ENCODE results near the gene IMMP2L. TPM values are rescaled to one million over a fixed set of nuclear protein-coding genes. Genes with fewer than 3 reads are reported as not detected.
A peak's percentile ranks its signal among the peaks of the same experiment; 100 is the strongest.

IMMP2L gene
- polyA plus RNA-seq, 1 donor (not counting 4 experiments of a cell fraction or from before 2014, with no cell fraction given), result 14.1 TPM

DNA sequence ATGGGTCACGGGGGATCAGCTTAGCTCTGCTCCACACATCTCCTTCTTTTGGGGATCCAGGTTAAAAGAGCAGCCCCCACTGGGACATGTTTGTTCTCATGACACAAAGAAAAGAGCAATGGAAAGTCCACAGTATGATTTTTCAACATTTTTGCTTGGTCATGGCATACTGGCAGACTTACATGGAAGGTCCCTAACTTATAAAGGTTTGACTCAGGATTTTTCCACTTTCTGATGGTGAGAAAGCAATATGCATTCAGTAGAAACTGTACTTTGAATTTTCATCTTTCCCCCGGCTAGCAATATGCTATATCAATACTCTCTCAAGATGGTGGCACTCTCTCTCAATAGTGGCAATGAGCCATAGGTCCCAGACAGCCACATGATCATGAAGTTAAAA lies 699.0 kb downstream of the IMMP2L start:
- FAIRE-seq, result peak; percentile 46
- DNase-seq (ENCODE audit: low read depth, low spot score), result no peak
- H3K9me1 ChIP-seq (ENCODE audit: control insufficient read depth, extremely low read depth, insufficient read depth, low read length), result no peaks in the 10 kb centered on the region
- H3K4me3 ChIP-seq (ENCODE audit: control insufficient read depth in 2 of 3, extremely low read depth in 1 of 3, insufficient read depth in 2 of 3, low read depth in 1 of 3, low read length in 3 of 3), result no peak overlapping the region
- H3K9me3 ChIP-seq (ENCODE audit: control insufficient read depth, low read depth, low read length), result no peaks in the 10 kb centered on the region
- H2AFZ ChIP-seq (ENCODE audit: control insufficient read depth, low read length), result no peak overlapping the region
- H3K4me1 ChIP-seq (ENCODE audit: control insufficient read depth, extremely low read depth, insufficient read depth, low read length), result no peaks in the 10 kb centered on the region
- TF ChIP-seq, protein P1, sequence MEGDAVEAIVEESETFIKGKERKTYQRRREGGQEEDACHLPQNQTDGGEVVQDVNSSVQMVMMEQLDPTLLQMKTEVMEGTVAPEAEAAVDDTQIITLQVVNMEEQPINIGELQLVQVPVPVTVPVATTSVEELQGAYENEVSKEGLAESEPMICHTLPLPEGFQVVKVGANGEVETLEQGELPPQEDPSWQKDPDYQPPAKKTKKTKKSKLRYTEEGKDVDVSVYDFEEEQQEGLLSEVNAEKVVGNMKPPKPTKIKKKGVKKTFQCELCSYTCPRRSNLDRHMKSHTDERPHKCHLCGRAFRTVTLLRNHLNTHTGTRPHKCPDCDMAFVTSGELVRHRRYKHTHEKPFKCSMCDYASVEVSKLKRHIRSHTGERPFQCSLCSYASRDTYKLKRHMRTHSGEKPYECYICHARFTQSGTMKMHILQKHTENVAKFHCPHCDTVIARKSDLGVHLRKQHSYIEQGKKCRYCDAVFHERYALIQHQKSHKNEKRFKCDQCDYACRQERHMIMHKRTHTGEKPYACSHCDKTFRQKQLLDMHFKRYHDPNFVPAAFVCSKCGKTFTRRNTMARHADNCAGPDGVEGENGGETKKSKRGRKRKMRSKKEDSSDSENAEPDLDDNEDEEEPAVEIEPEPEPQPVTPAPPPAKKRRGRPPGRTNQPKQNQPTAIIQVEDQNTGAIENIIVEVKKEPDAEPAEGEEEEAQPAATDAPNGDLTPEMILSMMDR (optimal IDR thresholded peaks at IDR 0.05 in 1 of 3, IDR thresholded peaks at IDR 0.05 in 1 of 3, conservative IDR thresholded peaks at IDR 0.05 in 1 of 3; ENCODE audit: extremely low read depth in 1 of 3, insufficient read depth in 2 of 3, low read length in 3 of 3), result no peak
- no peak for TF ChIP-seq EZH2 (IDR thresholded peaks at IDR 0.05; ENCODE audit: low read length)
- dilution Hi-C loops (cut with MboI; ENCODE audit: extremely low pct_ligation_motif_present, low sequenced_read_pairs), result no loop called here
- no peak overlapping the region for H3K27ac ChIP-seq (ENCODE audit: control insufficient read depth, insufficient read depth, low read length)
- H3K9ac ChIP-seq (ENCODE audit: control insufficient read depth, extremely low read depth, insufficient read depth, low read length), result no peak overlapping the region
- H3K79me2 ChIP-seq (ENCODE audit: control insufficient read depth, insufficient read depth, low read length), result no peaks in the 10 kb centered on the region
- no peaks in the 10 kb centered on the region for H3K36me3 ChIP-seq (ENCODE audit: control insufficient read depth in 2 of 2, extremely low read depth in 1 of 2, insufficient read depth in 2 of 2, low read length in 2 of 2)
- no peaks in the 10 kb centered on the region for H3K27me3 ChIP-seq (ENCODE audit: control insufficient read depth, extremely low read depth, insufficient read depth, low read length)
- no peaks in the 10 kb centered on the region for H4K20me1 ChIP-seq (ENCODE audit: control insufficient read depth, extremely low read depth, insufficient read depth, low read length)
- H3K4me2 ChIP-seq (ENCODE audit: control insufficient read depth, extremely low read depth, insufficient read depth, low read depth, low read length), result no peak overlapping the region

- no peak for FAIRE-seq
- no peak overlapping the region for H3K9ac ChIP-seq (ENCODE audit: control insufficient read depth, extremely low read depth, insufficient read depth, low read length)
- dilution Hi-C loops (cut with MboI; ENCODE audit: extremely low pct_ligation_motif_present, low sequenced_read_pairs), result no loop called here
These were observed 701.1 kb downstream of the IMMP2L start for GRCh38 chr7:110861163-110861562.

More at GRCh38 chr7:110861163-110861562, 701.1 kb downstream of the IMMP2L start:
- no peaks in the 10 kb centered on the region for H3K4me1 ChIP-seq (ENCODE audit: control insufficient read depth, extremely low read depth, insufficient read depth, low read length)
- no peak overlapping the region for H3K4me3 ChIP-seq (ENCODE audit: control insufficient read depth in 2 of 3, extremely low read depth in 1 of 3, insufficient read depth in 2 of 3, low read depth in 1 of 3, low read length in 3 of 3)
- DNase-seq (ENCODE audit: low read depth, low spot score), result no peak
- H3K79me2 ChIP-seq (ENCODE audit: control insufficient read depth, insufficient read depth, low read length), result no peaks in the 10 kb centered on the region
- no peaks in the 10 kb centered on the region for H3K9me3 ChIP-seq (ENCODE audit: control insufficient read depth, low read depth, low read length)
- H3K4me2 ChIP-seq (ENCODE audit: control insufficient read depth, extremely low read depth, insufficient read depth, low read depth, low read length), result no peak overlapping the region
- no peak for TF ChIP-seq EZH2 (IDR thresholded peaks at IDR 0.05; ENCODE audit: low read length)
- TF ChIP-seq, protein P1 (optimal IDR thresholded peaks at IDR 0.05 in 1 of 3, IDR thresholded peaks at IDR 0.05 in 1 of 3, conservative IDR thresholded peaks at IDR 0.05 in 1 of 3; ENCODE audit: extremely low read depth in 1 of 3, insufficient read depth in 2 of 3, low read length in 3 of 3), result no peak
- H2AFZ ChIP-seq (ENCODE audit: control insufficient read depth, low read length), result no peak overlapping the region
- no peak overlapping the region for H3K27ac ChIP-seq (ENCODE audit: control insufficient read depth, insufficient read depth, low read length)
- H3K27me3 ChIP-seq (ENCODE audit: control insufficient read depth, extremely low read depth, insufficient read depth, low read length), result no peaks in the 10 kb centered on the region
- no peaks in the 10 kb centered on the region for H3K36me3 ChIP-seq (ENCODE audit: control insufficient read depth in 2 of 2, extremely low read depth in 1 of 2, insufficient read depth in 2 of 2, low read length in 2 of 2)
- no peaks in the 10 kb centered on the region for H4K20me1 ChIP-seq (ENCODE audit: control insufficient read depth, extremely low read depth, insufficient read depth, low read length)
- H3K9me1 ChIP-seq (ENCODE audit: control insufficient read depth, extremely low read depth, insufficient read depth, low read length), result no peaks in the 10 kb centered on the region

Measured in keratinocyte (primary cell).